Naive thymus-derived CD4-positive, alpha-beta T cell (primary cell): ENCODE results near the gene AKAP13. TPM values are rescaled to one million over a fixed set of nuclear protein-coding genes. Genes with fewer than 3 reads are reported as not detected.
"Not testable (repeated sequence)": the region's sequence is repeated elsewhere in the genome, so short reads cannot be mapped to it uniquely, and the experiment has no call there.

Source experiments
- ATAC-seq: fragments of 150-1000 bp; cut with Tn5 transposase; 2 replicates; pipeline ENCODE4 v1.10.0; 2021; ENCODE audit warnings: mild to moderate bottlenecking, moderate library complexity
- CTCF ChIA-PET: fragments of 350-600 bp; sonication (Branson Sonifier 250); formaldehyde crosslinking; loops from one replicate; lab custom pipeline; 2021; ENCODE audit warnings: antibody characterized with exemption; lab: Charles Lee
- POLR2A ChIA-PET: fragments of 350-600 bp; sonication (Branson Sonifier 250); formaldehyde crosslinking; loops from one replicate; lab custom pipeline; 2021; ENCODE audit warnings: antibody characterized with exemption, inconsistent platforms; lab: Charles Lee
- DNase-seq, 9 donors: peaks; one replicate each; pipeline versions ENCODE4 v3.0.0 to v3.0.0-alpha.2; 2020 to 2022; ENCODE audit warnings: mixed read lengths in 1 of 9
- H3K27ac ChIP-seq: one replicate; pipeline ENCODE4 v1.7.0; 2013; ENCODE audit warnings: mild to moderate bottlenecking, low read depth, low read length, moderate library complexity
- H3K27me3 ChIP-seq, 2 donors: one replicate each; pipeline ENCODE4 v1.7.0; 2013; ENCODE audit warnings: low read length in 2 of 2, mild to moderate bottlenecking in 2 of 2, moderate library complexity in 2 of 2; ENCODE audit not compliant: control insufficient read depth in 2 of 2, insufficient read depth in 2 of 2
- H3K36me3 ChIP-seq, 3 experiments: 1 replicate in 2 of 3; 2 replicates in 1 of 3; pipeline ENCODE4 v1.7.0; 2013; ENCODE audit warnings: low read length in 3 of 3, mild to moderate bottlenecking in 3 of 3, moderate library complexity in 1 of 3; ENCODE audit not compliant: insufficient read depth in 3 of 3, control insufficient read depth in 2 of 3
- H3K4me1 ChIP-seq, 2 donors: one replicate each; pipeline ENCODE4 v1.7.0; 2013; ENCODE audit warnings: low read length in 2 of 2, mild to moderate bottlenecking in 2 of 2, moderate library complexity in 1 of 2; ENCODE audit not compliant: control insufficient read depth in 2 of 2, insufficient read depth in 2 of 2
- H3K4me3 ChIP-seq: 2 replicates; pipeline ENCODE4 v1.7.0; 2013; ENCODE audit warnings: mild to moderate bottlenecking, low read length
- H3K9me3 ChIP-seq, 3 experiments: 1 replicate in 2 of 3; 2 replicates in 1 of 3; pipeline ENCODE4 v1.7.0; 2013; ENCODE audit warnings: low read length in 3 of 3; ENCODE audit not compliant: control insufficient read depth in 2 of 3
- H3K27ac Mint-ChIP-seq, 9 donors: one replicate each; pipeline ENCODE4 v1.8.0; 2020 to 2022; ENCODE audit warnings: mixed read lengths in 9 of 9, mild to moderate bottlenecking in 8 of 9, moderate library complexity in 5 of 9, inconsistent platforms in 2 of 9
- H3K27me3 Mint-ChIP-seq, 5 donors: one replicate each; pipeline ENCODE4 v1.8.0; 2021 to 2022; ENCODE audit warnings: mixed read lengths in 5 of 5, mild to moderate bottlenecking in 1 of 5
- H3K36me3 Mint-ChIP-seq, 5 donors: one replicate each; pipeline ENCODE4 v1.8.0; 2020 to 2022; ENCODE audit warnings: mixed read lengths in 5 of 5, mild to moderate bottlenecking in 3 of 5, inconsistent platforms in 1 of 5
- H3K4me1 Mint-ChIP-seq, 7 donors: one replicate each; pipeline ENCODE4 v1.8.0; 2020 to 2022; ENCODE audit warnings: mixed read lengths in 7 of 7, mild to moderate bottlenecking in 3 of 7, inconsistent platforms in 1 of 7
- H3K4me3 Mint-ChIP-seq, 10 donors: one replicate each; pipeline ENCODE4 v1.8.0; 2020 to 2022; ENCODE audit warnings: mild to moderate bottlenecking in 10 of 10, mixed read lengths in 10 of 10, moderate library complexity in 6 of 10, inconsistent platforms in 2 of 10
- H3K9me3 Mint-ChIP-seq, 11 donors: one replicate each; pipeline ENCODE4 v1.8.0; 2020 to 2022; ENCODE audit warnings: mixed read lengths in 11 of 11, mild to moderate bottlenecking in 4 of 11, inconsistent platforms in 1 of 11, moderate library complexity in 1 of 11
- intact Hi-C, 2 donors: fragments of 100-400 bp; cut with micrococcal nuclease; formaldehyde crosslinking; loops; one replicate each; pipeline ENCODE4 v1.15.1; 2023
- polyA plus RNA-seq, 2 donors: library from polyadenylated mRNA; unstranded; fragments of 300-500 nt; fragmentation: Illumina TruSeq; gene quantifications; one replicate each; pipeline ENCODE4 v1.2.3, GENCODE V29; 2021
- total RNA-seq, 6 experiments: library from RNA in 5 of 6; stranded (reverse) in 5 of 6; gene quantifications; 1 replicate in 5 of 6; 2 replicates in 1 of 6; pipeline ENCODE4 v1.2.3 and lab custom pipeline; 2021 to 2026

Gene AKAP13
- total and polyA plus RNA-seq, 7 experiments from 2014 or later, result 108 to 400 (median 231) TPM

GRCh38 chr15:85583442-85583841 is 203.0 kb downstream of the AKAP13 start:
- Mint-ChIP-seq H3K27ac (peak overlapping the region; percentile 83 to 99 (median 94)), H3K4me1 (peaks cover 56 to 82% (median 74%) of the 10 kb centered on the region in 7 donors), H3K9me3 (peaks cover 0 to 1% (median 0%) of the 10 kb centered on the region in 11 donors), H3K4me3 (peak overlapping the region; percentile 59 to 92 (median 85)), H3K36me3 (peaks cover 2 to 44% (median 28%) of the 10 kb centered on the region in 5 donors), H3K27me3 (no peaks in the 10 kb centered on the region)
- ChIA-PET CTCF (interaction anchor here (0.6 kb wide), 1 partner anchor 280 kb away, joined by 3 read pairs; no protein-coding TSS in a partner anchor), POLR2A (interaction anchor here (1.1 to 1.5 kb wide), 3 partner anchors 18 to 41 kb away, joined by 4 to 5 read pairs (median 4); no protein-coding TSS in a partner anchor)
- no peak for ATAC-seq
- Histone ChIP-seq H3K4me1 (peaks cover 48 to 49% of the 10 kb centered on the region in 2 donors), H3K4me3 (peak overlapping the region; percentile 49), H3K27me3 (no peaks in the 10 kb centered on the region), H3K9me3 (no peaks in the 10 kb centered on the region), H3K36me3 (peaks cover 0 to 28% (median 6%) of the 10 kb centered on the region in 3 experiments), H3K27ac (peak overlapping the region; percentile 75)
- intact Hi-C loops, result loop anchor here (1.0 to 10.0 kb wide), 12 partner anchors 14 to 287 kb away; partner anchors contain the start of genes AKAP13 (in 1 of the 2) and KLHL25 (in 1 of the 2)
- DNase-seq, result no peak

GRCh38 chr15:85583923-85584390 is 203.6 kb downstream of the AKAP13 start:
- Mint-ChIP-seq H3K9me3 (peaks cover 0 to 1% (median 0%) of the 10 kb centered on the region in 11 donors), H3K4me3 (peak overlapping the region; percentile 59 to 92 (median 85)), H3K36me3 (peaks cover 6 to 47% (median 33%) of the 10 kb centered on the region in 5 donors), H3K27me3 (no peaks in the 10 kb centered on the region), H3K4me1 (peaks cover 56 to 83% (median 69%) of the 10 kb centered on the region in 7 donors), H3K27ac (peak overlapping the region; percentile 83 to 99 (median 94))
- peak overlapping the region; percentile 49 for H3K4me3 ChIP-seq
- peak; percentile 29 for ATAC-seq
- POLR2A ChIA-PET, result no interaction called here
- CTCF ChIA-PET, result no interaction called here
- peaks cover under 1 to 30% (median 11%) of the 10 kb centered on the region in 3 experiments for H3K36me3 ChIP-seq
- no peaks in the 10 kb centered on the region for H3K27me3 ChIP-seq
- no peaks in the 10 kb centered on the region for H3K9me3 ChIP-seq
- intact Hi-C loops, result loop anchor here (1.0 to 10.0 kb wide), 12 partner anchors 13 to 287 kb away; partner anchors contain the start of genes AKAP13 (in 1 of the 2) and KLHL25 (in 1 of the 2)
- H3K4me1 ChIP-seq, result peaks cover 48 to 49% of the 10 kb centered on the region in 2 donors
- DNase-seq, result no peak
- H3K27ac ChIP-seq, result peak overlapping the region; percentile 75

GRCh38 chr15:85584872-85585271 is 204.5 kb downstream of the AKAP13 start:
- peaks cover 0 to 1% (median 0%) of the 10 kb centered on the region in 11 donors for H3K9me3 Mint-ChIP-seq
- Histone ChIP-seq H3K4me3 (no peak overlapping the region), H3K36me3 (peaks cover 5 to 25% (median 12%) of the 10 kb centered on the region in 3 experiments), H3K4me1 (peaks cover 45 to 49% of the 10 kb centered on the region in 2 donors), H3K9me3 (no peaks in the 10 kb centered on the region), H3K27ac (no peak overlapping the region), H3K27me3 (no peaks in the 10 kb centered on the region)
- peaks cover 56 to 78% (median 60%) of the 10 kb centered on the region in 7 donors for H3K4me1 Mint-ChIP-seq
- H3K4me3 Mint-ChIP-seq, result peak overlapping the region in 2 of 10 donors; percentile 5 to 8
- ChIA-PET POLR2A (no interaction called here), CTCF (interaction anchor here (1.1 kb wide), 1 partner anchor 20 kb away, joined by 3 read pairs; no protein-coding TSS in a partner anchor)
- H3K27me3 Mint-ChIP-seq, result no peaks in the 10 kb centered on the region
- peak overlapping the region in 5 of 9 donors; percentile 2 to 51 (median 43) for H3K27ac Mint-ChIP-seq
- no peak for ATAC-seq
- intact Hi-C loops, result loop anchor here (5.0 to 10.0 kb wide), 4 partner anchors 62 to 268 kb away; partner anchors contain the start of gene AKAP13 (in 1 of the 2)
- H3K36me3 Mint-ChIP-seq, result peaks cover 8 to 43% (median 36%) of the 10 kb centered on the region in 5 donors
- no peak for DNase-seq

GRCh38 chr15:85586196-85586595 is 205.8 kb downstream of the AKAP13 start:
- intact Hi-C loops, result loop anchor here (10.0 kb wide), 2 partner anchors 101 to 201 kb away; partner anchors contain the start of gene AKAP13 (in 1 of the 2)
- not testable (repeated sequence) for H3K27me3 Mint-ChIP-seq, H3K27ac ChIP-seq, H3K9me3 ChIP-seq, H3K4me3 ChIP-seq, DNase-seq, H3K27me3 ChIP-seq, ATAC-seq, H3K27ac Mint-ChIP-seq, H3K9me3 Mint-ChIP-seq
- H3K36me3 ChIP-seq, result peaks cover 5 to 21% (median 10%) of the 10 kb centered on the region in 3 experiments
- Mint-ChIP-seq H3K4me3 (peak overlapping the region in 1 of 10 donors; percentile 20), H3K4me1 (peaks cover 43 to 65% (median 47%) of the 10 kb centered on the region in 7 donors), H3K36me3 (peaks cover 8 to 36% (median 27%) of the 10 kb centered on the region in 5 donors)
- ChIA-PET POLR2A (interaction anchor here (0.5 to 1.0 kb wide), 2 partner anchors 11 to 190 kb away, joined by 3 read pairs; no protein-coding TSS in a partner anchor), CTCF (interaction anchor here (0.6 to 1.3 kb wide), 2 partner anchors 10 to 166 kb away, joined by 3 read pairs; no protein-coding TSS in a partner anchor)
- peaks cover 33 to 36% of the 10 kb centered on the region in 2 donors for H3K4me1 ChIP-seq

GRCh38 chr15:85587707-85588411 is 207.5 kb downstream of the AKAP13 start:
- DNase-seq, result no peak
- Mint-ChIP-seq H3K4me1 (peaks cover 27 to 48% (median 33%) of the 10 kb centered on the region in 7 donors), H3K4me3 (no peak overlapping the region), H3K9me3 (peaks cover 0 to 1% (median 0%) of the 10 kb centered on the region in 11 donors), H3K36me3 (peaks cover 8 to 40% (median 27%) of the 10 kb centered on the region in 5 donors), H3K27me3 (no peaks in the 10 kb centered on the region), H3K27ac (no peak overlapping the region)
- Histone ChIP-seq H3K4me1 (peaks cover 18 to 20% of the 10 kb centered on the region in 2 donors), H3K27me3 (no peaks in the 10 kb centered on the region), H3K9me3 (no peaks in the 10 kb centered on the region), H3K36me3 (peaks cover 5 to 21% (median 10%) of the 10 kb centered on the region in 3 experiments), H3K27ac (no peak overlapping the region), H3K4me3 (no peak overlapping the region)
- CTCF ChIA-PET, result no interaction called here
- peak; percentile 24 for ATAC-seq
- POLR2A ChIA-PET, result no interaction called here
- intact Hi-C loops, result loop anchor here (10.0 kb wide), 2 partner anchors 103 to 203 kb away; partner anchors contain the start of gene AKAP13 (in 1 of the 2)

GRCh38 chr15:85588677-85589076 is 208.3 kb downstream of the AKAP13 start:
- intact Hi-C loops, result loop anchor here (10.0 kb wide), 2 partner anchors 104 to 204 kb away; partner anchors contain the start of gene AKAP13 (in 1 of the 2)
- H3K4me3 Mint-ChIP-seq, result no peak overlapping the region

More at GRCh38 chr15:85588677-85589076, 208.3 kb downstream of the AKAP13 start:
- DNase-seq (no peak), ATAC-seq (no peak)
- ChIA-PET POLR2A (no interaction called here), CTCF (no interaction called here)
- H3K27ac ChIP-seq, result no peak overlapping the region
- H3K27me3 ChIP-seq, result no peaks in the 10 kb centered on the region
- H3K4me1 Mint-ChIP-seq, result peaks cover 19 to 42% (median 25%) of the 10 kb centered on the region in 7 donors
- H3K4me3 ChIP-seq, result no peak overlapping the region
- H3K27me3 Mint-ChIP-seq, result no peaks in the 10 kb centered on the region
- H3K36me3 Mint-ChIP-seq, result peaks cover 8 to 40% (median 24%) of the 10 kb centered on the region in 5 donors
- H3K9me3 Mint-ChIP-seq, result no peaks in the 10 kb centered on the region
- peaks cover 5 to 21% (median 10%) of the 10 kb centered on the region in 3 experiments for H3K36me3 ChIP-seq
- H3K9me3 ChIP-seq, result no peaks in the 10 kb centered on the region
- H3K4me1 ChIP-seq, result peaks cover 13 to 18% of the 10 kb centered on the region in 2 donors
- no peak overlapping the region for H3K27ac Mint-ChIP-seq
